ENCODE measurements around the gene KRT72. TPM values are rescaled to one million over a fixed set of nuclear protein-coding genes. Genes with fewer than 3 reads are reported as not detected.

KRT72 gene
- total RNA-seq, 1 experiment from 2014 or later: not detected

GRCh38 chr12:52627395-52628110, 26.3 kb upstream of the KRT72 start:
- H3K4me1 Mint-ChIP-seq (ENCODE audit: low read depth, unreplicated experiment): no peaks in the 10 kb centered on the region
- H3K4me3 Mint-ChIP-seq (ENCODE audit: unreplicated experiment): no peak overlapping the region
- H3K9me3 ChIP-seq: no peaks in the 10 kb centered on the region
- H3K27me3 Mint-ChIP-seq (ENCODE audit: insufficient read depth, unreplicated experiment): no peaks in the 10 kb centered on the region
- H3K27ac Mint-ChIP-seq (ENCODE audit: unreplicated experiment): no peak overlapping the region
- intact Hi-C loops (cut with micrococcal nuclease; ENCODE audit: unreplicated experiment): no loop called here
- no peaks in the 10 kb centered on the region for H3K36me3 Mint-ChIP-seq (ENCODE audit: insufficient read depth, unreplicated experiment)
- H3K9me3 Mint-ChIP-seq (ENCODE audit: unreplicated experiment): no peaks in the 10 kb centered on the region
- TF ChIP-seq, protein P1, sequence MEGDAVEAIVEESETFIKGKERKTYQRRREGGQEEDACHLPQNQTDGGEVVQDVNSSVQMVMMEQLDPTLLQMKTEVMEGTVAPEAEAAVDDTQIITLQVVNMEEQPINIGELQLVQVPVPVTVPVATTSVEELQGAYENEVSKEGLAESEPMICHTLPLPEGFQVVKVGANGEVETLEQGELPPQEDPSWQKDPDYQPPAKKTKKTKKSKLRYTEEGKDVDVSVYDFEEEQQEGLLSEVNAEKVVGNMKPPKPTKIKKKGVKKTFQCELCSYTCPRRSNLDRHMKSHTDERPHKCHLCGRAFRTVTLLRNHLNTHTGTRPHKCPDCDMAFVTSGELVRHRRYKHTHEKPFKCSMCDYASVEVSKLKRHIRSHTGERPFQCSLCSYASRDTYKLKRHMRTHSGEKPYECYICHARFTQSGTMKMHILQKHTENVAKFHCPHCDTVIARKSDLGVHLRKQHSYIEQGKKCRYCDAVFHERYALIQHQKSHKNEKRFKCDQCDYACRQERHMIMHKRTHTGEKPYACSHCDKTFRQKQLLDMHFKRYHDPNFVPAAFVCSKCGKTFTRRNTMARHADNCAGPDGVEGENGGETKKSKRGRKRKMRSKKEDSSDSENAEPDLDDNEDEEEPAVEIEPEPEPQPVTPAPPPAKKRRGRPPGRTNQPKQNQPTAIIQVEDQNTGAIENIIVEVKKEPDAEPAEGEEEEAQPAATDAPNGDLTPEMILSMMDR (IDR thresholded peaks at IDR 0.05; ENCODE audit: insufficient read depth in 1 of 2, low read depth in 1 of 2, low read length in 1 of 2, severe bottlenecking in 1 of 2, unreplicated experiment in 1 of 2): no peak
- H3K4me3 ChIP-seq (ENCODE audit: low read depth, low read length): no peak overlapping the region
- no peak for DNase-seq
- ChIA-PET CTCF (no interaction called here), POLR2A (no interaction called here)
- no peaks in the 10 kb centered on the region for H3K27me3 ChIP-seq (replicated peaks; ENCODE audit: control insufficient read depth, insufficient read depth, low read length)
- no peaks in the 10 kb centered on the region for H3K4me1 ChIP-seq
- H3K36me3 ChIP-seq (ENCODE audit: control insufficient read depth, insufficient read depth, low read length): no peaks in the 10 kb centered on the region
- no TSS peak for BruUV-seq (replicated peaks)

GRCh38 chr12:52622349-52622748, 21.1 kb upstream of the KRT72 start:
- Histone ChIP-seq H3K36me3 (ENCODE audit: control insufficient read depth, insufficient read depth, low read length) (no peaks in the 10 kb centered on the region), H3K9me3 (no peaks in the 10 kb centered on the region), H3K4me3 (ENCODE audit: low read depth, low read length) (no peak overlapping the region), H3K4me1 (no peaks in the 10 kb centered on the region), H3K27me3 (replicated peaks; ENCODE audit: control insufficient read depth, insufficient read depth, low read length) (no peaks in the 10 kb centered on the region)
- CTCF ChIA-PET: no interaction called here
- Mint-ChIP-seq H3K4me1 (ENCODE audit: low read depth, unreplicated experiment) (no peaks in the 10 kb centered on the region), H3K27ac (ENCODE audit: unreplicated experiment) (no peak overlapping the region), H3K4me3 (ENCODE audit: unreplicated experiment) (no peak overlapping the region), H3K27me3 (ENCODE audit: insufficient read depth, unreplicated experiment) (peaks cover 3% of the 10 kb centered on the region), H3K36me3 (ENCODE audit: insufficient read depth, unreplicated experiment) (no peaks in the 10 kb centered on the region), H3K9me3 (ENCODE audit: unreplicated experiment) (no peaks in the 10 kb centered on the region)
- POLR2A ChIA-PET: no interaction called here
- intact Hi-C loops (cut with micrococcal nuclease; ENCODE audit: unreplicated experiment): no loop called here
- no TSS peak for BruUV-seq (replicated peaks)
- DNase-seq: no peak
- TF ChIP-seq, protein P1 (IDR thresholded peaks at IDR 0.05; ENCODE audit: insufficient read depth in 1 of 2, low read depth in 1 of 2, low read length in 1 of 2, severe bottlenecking in 1 of 2, unreplicated experiment in 1 of 2): no peak

GRCh38 chr12:52618866-52619265, 17.6 kb upstream of the KRT72 start:
- ChIA-PET POLR2A (no interaction called here), CTCF (no interaction called here)
- no peaks in the 10 kb centered on the region; the same call in 1 of the 2 replicates for H3K27me3 ChIP-seq (replicated peaks; ENCODE audit: control insufficient read depth, insufficient read depth, low read length)
- no peaks in the 10 kb centered on the region for H3K36me3 ChIP-seq (ENCODE audit: control insufficient read depth, insufficient read depth, low read length)
- intact Hi-C loops (cut with micrococcal nuclease; ENCODE audit: unreplicated experiment): no loop called here
- H3K4me3 Mint-ChIP-seq (ENCODE audit: unreplicated experiment): no peak overlapping the region
- DNase-seq: no peak
- H3K4me1 ChIP-seq: no peaks in the 10 kb centered on the region
- H3K36me3 Mint-ChIP-seq (ENCODE audit: insufficient read depth, unreplicated experiment): no peaks in the 10 kb centered on the region
- H3K27ac Mint-ChIP-seq (ENCODE audit: unreplicated experiment): no peak overlapping the region
- H3K4me1 Mint-ChIP-seq (ENCODE audit: low read depth, unreplicated experiment): no peaks in the 10 kb centered on the region
- BruUV-seq (replicated peaks): no TSS peak
- H3K9me3 ChIP-seq: no peaks in the 10 kb centered on the region
- H3K9me3 Mint-ChIP-seq (ENCODE audit: unreplicated experiment): no peaks in the 10 kb centered on the region
- peaks cover 11% of the 10 kb centered on the region for H3K27me3 Mint-ChIP-seq (ENCODE audit: insufficient read depth, unreplicated experiment)
- H3K4me3 ChIP-seq (ENCODE audit: low read depth, low read length): no peak overlapping the region
- TF ChIP-seq, protein P1 (IDR thresholded peaks at IDR 0.05; ENCODE audit: insufficient read depth in 1 of 2, low read depth in 1 of 2, low read length in 1 of 2, severe bottlenecking in 1 of 2, unreplicated experiment in 1 of 2): no peak

All from Caco-2 (cell line).